ENCODE results near the gene LMBRD2. TPM values are rescaled to one million over a fixed set of nuclear protein-coding genes. Genes with fewer than 3 reads are reported as not detected.

LMBRD2 gene
- polyA plus RNA-seq (2012; ENCODE audit: insufficient read length, low read depth) = 0.93 TPM

- TF ChIP-seq REST (IDR thresholded peaks at IDR 0.05; ENCODE audit: insufficient read depth in 1 of 2, low read depth in 2 of 2, low read length in 2 of 2) = no peak
- TF ChIP-seq TAF1 (IDR thresholded peaks at IDR 0.05; ENCODE audit: borderline replicate concordance, insufficient read depth, low read length) = peak; percentile 65; the same call in 1 of the 2 replicates
- TF ChIP-seq SIN3A (IDR thresholded peaks at IDR 0.05; ENCODE audit: borderline replicate concordance, insufficient read depth, low read length) = no peak; the same call in 1 of the 2 replicates
- peak; percentile 88 for TF ChIP-seq POLR2AphosphoS5 (IDR thresholded peaks at IDR 0.05; ENCODE audit: low read depth, low read length)
- TF ChIP-seq FOXP2 (optimal IDR thresholded peaks at IDR 0.05; ENCODE audit: borderline replicate concordance, extremely low read depth, extremely low read length, insufficient read depth) = peak; percentile 59
Observed at GRCh38 chr5:36151434-36152323, at the start of gene LMBRD2, which contains the start of gene SKP2. TSS of gene LMBRD2 (minus strand) at chr5:36151887. CDS start at chr5:36143349, 8,538 bp downstream. TSS of gene SKP2 (plus strand) at chr5:36152111. CDS start at chr5:36152263, 152 bp downstream.

- TF ChIP-seq TAF1 (IDR thresholded peaks at IDR 0.05; ENCODE audit: borderline replicate concordance, insufficient read depth, low read length) = no peak
- no peak for TF ChIP-seq POLR2AphosphoS5 (IDR thresholded peaks at IDR 0.05; ENCODE audit: low read depth, low read length)
- TF ChIP-seq FOXP2 (optimal IDR thresholded peaks at IDR 0.05; ENCODE audit: borderline replicate concordance, extremely low read depth, extremely low read length, insufficient read depth) = no peak
- no peak for TF ChIP-seq SIN3A (IDR thresholded peaks at IDR 0.05; ENCODE audit: borderline replicate concordance, insufficient read depth, low read length)
- no peak for TF ChIP-seq REST (IDR thresholded peaks at IDR 0.05; ENCODE audit: insufficient read depth in 1 of 2, low read depth in 2 of 2, low read length in 2 of 2)
Observed at GRCh38 chr5:36200513-36200912, 48.8 kb upstream of the LMBRD2 start.

- TF ChIP-seq POLR2AphosphoS5 (IDR thresholded peaks at IDR 0.05; ENCODE audit: low read depth, low read length) = no peak
- no peak for TF ChIP-seq FOXP2 (optimal IDR thresholded peaks at IDR 0.05; ENCODE audit: borderline replicate concordance, extremely low read depth, extremely low read length, insufficient read depth)
- TF ChIP-seq SIN3A (IDR thresholded peaks at IDR 0.05; ENCODE audit: borderline replicate concordance, insufficient read depth, low read length) = no peak
- no peak for TF ChIP-seq TAF1 (IDR thresholded peaks at IDR 0.05; ENCODE audit: borderline replicate concordance, insufficient read depth, low read length)
- TF ChIP-seq REST (IDR thresholded peaks at IDR 0.05; ENCODE audit: insufficient read depth in 1 of 2, low read depth in 2 of 2, low read length in 2 of 2) = no peak
Observed at GRCh38 chr5:36199620-36200019, 47.9 kb upstream of the LMBRD2 start.

- TF ChIP-seq FOXP2 (optimal IDR thresholded peaks at IDR 0.05; ENCODE audit: borderline replicate concordance, extremely low read depth, extremely low read length, insufficient read depth) (no peak), TAF1 (IDR thresholded peaks at IDR 0.05; ENCODE audit: borderline replicate concordance, insufficient read depth, low read length) (no peak), REST (IDR thresholded peaks at IDR 0.05; ENCODE audit: insufficient read depth in 1 of 2, low read depth in 2 of 2, low read length in 2 of 2) (no peak), POLR2AphosphoS5 (IDR thresholded peaks at IDR 0.05; ENCODE audit: low read depth, low read length) (no peak), SIN3A (IDR thresholded peaks at IDR 0.05; ENCODE audit: borderline replicate concordance, insufficient read depth, low read length) (no peak)
Observed at GRCh38 chr5:36198281-36198680, 46.6 kb upstream of the LMBRD2 start.

Data from PFSK-1 (cell line).